SH-SY5Y (cell line): Measurements from ENCODE around the gene ITGA3.

Experiments used
- GATA2 ChIP-seq: IDR thresholded peaks from 2 replicates; pipeline ENCODE4 v1.6.1; 2011; ENCODE audit warnings: mild to moderate bottlenecking, low read depth, low read length
- GATA3 ChIP-seq: IDR thresholded peaks from 2 replicates; pipeline ENCODE4 v1.6.1; 2011; ENCODE audit warnings: low read depth, mild to moderate bottlenecking, low read length, moderate library complexity

DNA sequence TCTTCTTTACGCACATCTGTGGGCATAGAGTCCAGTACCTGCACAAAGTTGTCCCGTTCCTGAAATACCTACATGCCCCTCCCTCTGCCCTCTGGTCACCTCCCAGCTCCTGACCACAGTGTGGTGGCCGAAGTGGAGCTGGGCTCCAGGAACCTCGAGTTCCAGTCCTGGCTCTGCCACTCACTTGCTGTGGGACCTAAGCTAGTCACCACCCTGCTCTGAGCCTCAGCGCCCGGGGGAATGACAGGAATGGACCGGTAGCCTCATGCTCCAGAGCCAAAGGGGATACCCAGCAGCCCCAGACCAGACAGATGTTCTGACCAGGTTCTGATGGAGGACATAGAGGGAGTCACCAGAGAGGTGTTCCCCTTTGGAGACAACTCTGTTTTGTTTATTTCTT lies 26.7 kb upstream of the ITGA3 start:
- TF ChIP-seq GATA2 (no peak), GATA3 (no peak)
